GM23338 (cell line): Measurements from ENCODE around the gene JAK3. TPM values are rescaled to one million over a fixed set of nuclear protein-coding genes. Genes with fewer than 3 reads are reported as not detected.
A peak's percentile ranks its signal among the peaks of the same experiment; 100 is the strongest.

Source experiments
- ATAC-seq: fragments of 200-7000 bp; cut with Tn5 transposase; 3 replicates; pipeline ENCODE4 v1.9.1; 2020
- DNase-seq: peaks from one replicate; pipeline ENCODE4 v3.0.0-alpha.2; 2015; ENCODE audit warnings: low spot score
- H2AFZ ChIP-seq: fragments of 200-600 bp; sonication (generic); 2 replicates; pipeline ENCODE4 v1.8.0; 2016; ENCODE audit warnings: antibody characterized with exemption, mild to moderate bottlenecking, moderate library complexity
- H3F3A ChIP-seq: fragments of 200-600 bp; sonication (generic); replicated peaks from 2 replicates; pipeline ENCODE4 v1.8.0; 2017; ENCODE audit warnings: antibody characterized with exemption, mixed run types, low read depth
- H3K27ac ChIP-seq: fragments of 200-600 bp; sonication (generic); 2 replicates; pipeline ENCODE4 v1.6.1; 2016; ENCODE audit warnings: low read depth
- H3K27me3 ChIP-seq: fragments of 200-600 bp; sonication (generic); 2 replicates; pipeline ENCODE4 v1.8.0; 2016; ENCODE audit warnings: mild to moderate bottlenecking, mixed run types, moderate library complexity; ENCODE audit not compliant: insufficient read depth
- H3K36me3 ChIP-seq: fragments of 200-600 bp; sonication (generic); 2 replicates; pipeline ENCODE4 v1.8.0; 2016; ENCODE audit warnings: mild to moderate bottlenecking; ENCODE audit not compliant: insufficient read depth
- H3K4me1 ChIP-seq: fragments of 200-600 bp; sonication (generic); 2 replicates; pipeline ENCODE4 v1.8.0; 2016; ENCODE audit warnings: mild to moderate bottlenecking, moderate library complexity; ENCODE audit not compliant: insufficient read depth
- H3K4me2 ChIP-seq: fragments of 200-600 bp; sonication (generic); 2 replicates; pipeline ENCODE4 v1.7.1; 2017; ENCODE audit warnings: mixed run types
- H3K4me3 ChIP-seq: fragments of 200-600 bp; sonication (generic); 2 replicates; pipeline ENCODE4 v1.6.1; 2016; ENCODE audit warnings: mixed run types
- H3K79me2 ChIP-seq: fragments of 200-600 bp; sonication (generic); replicated peaks from 2 replicates; pipeline ENCODE4 v1.8.0; 2017; ENCODE audit warnings: mild to moderate bottlenecking; ENCODE audit not compliant: insufficient read depth
- H3K9me2 ChIP-seq: fragments of 200-600 bp; sonication (generic); 2 replicates; pipeline ENCODE4 v1.8.0; 2017; ENCODE audit not compliant: insufficient read depth
- H4K20me1 ChIP-seq: fragments of 200-600 bp; sonication (generic); replicated peaks from 2 replicates; pipeline ENCODE4 v1.8.0; 2017; ENCODE audit warnings: mild to moderate bottlenecking; ENCODE audit not compliant: insufficient read depth
- H3K27ac Mint-ChIP-seq: 2 replicates; pipeline ENCODE4 v1.8.0; 2020; ENCODE audit warnings: inconsistent platforms, mild to moderate bottlenecking, moderate library complexity, mixed read lengths
- H3K27me3 Mint-ChIP-seq: 3 replicates; pipeline ENCODE4 v1.8.0; 2022; ENCODE audit warnings: low read depth, mild to moderate bottlenecking, moderate library complexity, mixed read lengths, inconsistent platforms; ENCODE audit not compliant: insufficient read depth, poor library complexity
- H3K36me3 Mint-ChIP-seq: 3 replicates; pipeline ENCODE4 v1.8.0; 2021; ENCODE audit warnings: low read depth, mild to moderate bottlenecking, inconsistent platforms, moderate library complexity, mixed read lengths
- H3K4me1 Mint-ChIP-seq: 3 replicates; pipeline ENCODE4 v1.8.0; 2020; ENCODE audit warnings: mild to moderate bottlenecking, inconsistent platforms, mixed read lengths
- H3K4me3 Mint-ChIP-seq: 3 replicates; pipeline ENCODE4 v1.8.0; 2021; ENCODE audit warnings: moderate library complexity, mild to moderate bottlenecking, inconsistent platforms, mixed read lengths
- H3K9me3 Mint-ChIP-seq: 3 replicates; pipeline ENCODE4 v1.8.0; 2020; ENCODE audit warnings: moderate library complexity, mild to moderate bottlenecking, inconsistent platforms, mixed read lengths
- CREB1 ChIP-seq: fragments of 250-450 bp; sonication (Bioruptor Pico); IDR thresholded peaks from 2 replicates; pipeline ENCODE4 v1.5.0; 2020; ENCODE audit warnings: low read depth, mild to moderate bottlenecking, moderate library complexity
- ETS1 ChIP-seq: IDR thresholded peaks from 2 replicates; pipeline ENCODE4 v1.6.1; 2016; ENCODE audit warnings: antibody characterized with exemption
- EZH2 ChIP-seq: fragments of 200-600 bp; sonication (generic); IDR thresholded peaks from one replicate; pipeline ENCODE4 v1.8.0; 2017; ENCODE audit warnings: antibody characterized with exemption, mild to moderate bottlenecking, low read depth; ENCODE audit not compliant: unreplicated experiment
- JUNB ChIP-seq: IDR thresholded peaks from one replicate; pipeline ENCODE4 v1.6.1; 2016; ENCODE audit warnings: antibody characterized with exemption; ENCODE audit not compliant: unreplicated experiment
- POLR2AphosphoS5 ChIP-seq: IDR thresholded peaks from 2 replicates; pipeline ENCODE4 v1.6.1; 2016; ENCODE audit warnings: antibody characterized with exemption, low read depth
- STAT1 ChIP-seq: IDR thresholded peaks from one replicate; pipeline ENCODE4 v1.6.1; 2016; ENCODE audit warnings: antibody characterized with exemption; ENCODE audit not compliant: unreplicated experiment
- polyA plus RNA-seq: library from polyadenylated mRNA; unstranded; fragments of >200 nt; fragmentation: Nextera tagmentation; extraction: Ambion mirVana; gene quantifications from 2 replicates; pipeline ENCODE4 v1.2.1, GENCODE V29; 2016
- total RNA-seq: library from RNA; depleted of rRNA; stranded (reverse); fragments of >200 nt; shearing (Covaris generic); gene quantifications from 2 replicates; pipeline ENCODE4 v1.2.3, GENCODE V29; 2014
- TF ChIP-seq, protein P1 (sequence below): IDR thresholded peaks from one replicate; pipeline ENCODE4 v1.6.1; 2018; ENCODE audit warnings: antibody characterized with exemption; ENCODE audit not compliant: unreplicated experiment

Gene JAK3
- total and polyA plus RNA-seq, 2 experiments from 2014 or later: 2.9 to 5.4 TPM

GRCh38 chr19:17836530-17836929 is 11.3 kb downstream of the JAK3 start (continued):
- TF ChIP-seq ETS1 (no peak), CREB1 (no peak), JUNB (no peak)

DNA sequence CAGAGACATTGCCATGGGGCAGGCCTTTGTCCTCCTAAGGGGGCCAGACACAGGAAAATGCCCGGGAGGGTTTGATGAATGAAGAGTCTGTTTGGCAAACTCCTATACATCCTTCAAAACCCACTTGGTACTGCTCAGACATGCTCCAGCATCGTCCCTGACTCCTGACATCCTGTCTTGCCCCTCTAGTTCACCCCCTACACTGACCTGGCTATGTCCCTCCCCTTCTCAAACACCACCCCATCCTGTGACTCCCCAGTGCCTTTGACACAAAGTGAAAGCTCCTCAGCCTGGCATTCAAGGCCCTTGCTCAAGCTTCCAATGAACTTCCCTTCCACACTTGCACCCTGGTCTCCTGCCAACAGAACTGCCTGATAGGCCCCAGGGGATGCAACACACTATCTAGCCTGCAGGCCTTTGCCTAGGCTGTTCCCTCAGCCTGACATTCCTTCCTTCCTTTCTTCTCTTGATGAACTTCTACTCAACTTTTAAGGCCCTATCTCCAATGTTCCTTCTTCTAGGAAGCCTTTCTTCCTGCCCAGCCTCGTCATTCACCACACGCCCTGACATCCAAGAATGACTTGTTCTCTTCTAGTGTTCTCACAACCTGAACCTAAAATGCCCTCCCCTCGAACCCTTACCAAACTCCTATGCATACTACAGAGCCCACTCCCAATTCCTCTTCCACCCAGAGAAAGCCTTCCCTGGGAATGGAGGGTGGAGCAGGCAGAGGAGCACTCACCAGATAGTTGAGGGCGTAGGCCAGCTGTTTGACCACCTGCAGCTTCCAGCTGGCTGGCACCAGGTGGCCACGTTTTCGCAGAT is 12.4 kb downstream of the JAK3 start:
- H3K9me3 Mint-ChIP-seq: no peaks in the 10 kb centered on the region
- Histone ChIP-seq H3K9me2 (no peaks in the 10 kb centered on the region), H4K20me1 (no peaks in the 10 kb centered on the region), H3K4me1 (peaks cover 5% of the 10 kb centered on the region; the same call in 1 of the 2 replicates), H3K4me3 (no peak overlapping the region), H3K4me2 (no peak overlapping the region), H3K27ac (no peak overlapping the region), H3F3A (0 out of 2 replicates have a peak, but pooled peaks cover 5% of the 10 kb centered on the region), H3K36me3 (no peaks in the 10 kb centered on the region), H3K27me3 (0 out of 2 replicates have a peak, but pooled peaks cover 9% of the 10 kb centered on the region), H3K79me2 (no peaks in the 10 kb centered on the region), H2AFZ (no peak overlapping the region)
- no peaks in the 10 kb centered on the region; the same call in 2 of the 3 replicates for H3K36me3 Mint-ChIP-seq
- no peak for TF ChIP-seq STAT1
- TF ChIP-seq POLR2AphosphoS5: no peak
- no peak for TF ChIP-seq EZH2
- no peak for TF ChIP-seq JUNB
- peaks cover 21% of the 10 kb centered on the region for H3K27me3 Mint-ChIP-seq
- H3K4me1 Mint-ChIP-seq: peaks cover 15% of the 10 kb centered on the region
- no peak for DNase-seq
- H3K4me3 Mint-ChIP-seq: no peak overlapping the region; the same call in 2 of the 3 replicates
- no peak overlapping the region for H3K27ac Mint-ChIP-seq
- no peak for ATAC-seq

GRCh38 chr19:17834350-17835181 is 13.2 kb downstream of the JAK3 start:
- Histone ChIP-seq H3K27ac (no peak overlapping the region), H2AFZ (no peak overlapping the region), H3K4me2 (no peak overlapping the region), H3F3A (peaks cover 8% of the 10 kb centered on the region), H3K4me3 (no peak overlapping the region), H3K4me1 (peaks cover 8% of the 10 kb centered on the region; the same call in 1 of the 2 replicates), H3K36me3 (no peaks in the 10 kb centered on the region), H3K79me2 (no peaks in the 10 kb centered on the region), H4K20me1 (no peaks in the 10 kb centered on the region), H3K9me2 (no peaks in the 10 kb centered on the region), H3K27me3 (0 out of 2 replicates have a peak, but pooled peaks cover 6% of the 10 kb centered on the region)
- ATAC-seq (peak; percentile 2; the same call in 2 of the 3 replicates), DNase-seq (peak; percentile 74)
- H3K27me3 Mint-ChIP-seq: peaks cover 17% of the 10 kb centered on the region
- H3K4me3 Mint-ChIP-seq: no peak overlapping the region
- no peaks in the 10 kb centered on the region; the same call in 2 of the 3 replicates for H3K36me3 Mint-ChIP-seq
- H3K9me3 Mint-ChIP-seq: no peaks in the 10 kb centered on the region
- H3K27ac Mint-ChIP-seq: no peak overlapping the region
- peaks cover 16% of the 10 kb centered on the region for H3K4me1 Mint-ChIP-seq
- TF ChIP-seq ETS1 (no peak), JUNB (no peak), CREB1 (peak; percentile 22; the same call in 1 of the 2 replicates)
- TF ChIP-seq, protein P1, sequence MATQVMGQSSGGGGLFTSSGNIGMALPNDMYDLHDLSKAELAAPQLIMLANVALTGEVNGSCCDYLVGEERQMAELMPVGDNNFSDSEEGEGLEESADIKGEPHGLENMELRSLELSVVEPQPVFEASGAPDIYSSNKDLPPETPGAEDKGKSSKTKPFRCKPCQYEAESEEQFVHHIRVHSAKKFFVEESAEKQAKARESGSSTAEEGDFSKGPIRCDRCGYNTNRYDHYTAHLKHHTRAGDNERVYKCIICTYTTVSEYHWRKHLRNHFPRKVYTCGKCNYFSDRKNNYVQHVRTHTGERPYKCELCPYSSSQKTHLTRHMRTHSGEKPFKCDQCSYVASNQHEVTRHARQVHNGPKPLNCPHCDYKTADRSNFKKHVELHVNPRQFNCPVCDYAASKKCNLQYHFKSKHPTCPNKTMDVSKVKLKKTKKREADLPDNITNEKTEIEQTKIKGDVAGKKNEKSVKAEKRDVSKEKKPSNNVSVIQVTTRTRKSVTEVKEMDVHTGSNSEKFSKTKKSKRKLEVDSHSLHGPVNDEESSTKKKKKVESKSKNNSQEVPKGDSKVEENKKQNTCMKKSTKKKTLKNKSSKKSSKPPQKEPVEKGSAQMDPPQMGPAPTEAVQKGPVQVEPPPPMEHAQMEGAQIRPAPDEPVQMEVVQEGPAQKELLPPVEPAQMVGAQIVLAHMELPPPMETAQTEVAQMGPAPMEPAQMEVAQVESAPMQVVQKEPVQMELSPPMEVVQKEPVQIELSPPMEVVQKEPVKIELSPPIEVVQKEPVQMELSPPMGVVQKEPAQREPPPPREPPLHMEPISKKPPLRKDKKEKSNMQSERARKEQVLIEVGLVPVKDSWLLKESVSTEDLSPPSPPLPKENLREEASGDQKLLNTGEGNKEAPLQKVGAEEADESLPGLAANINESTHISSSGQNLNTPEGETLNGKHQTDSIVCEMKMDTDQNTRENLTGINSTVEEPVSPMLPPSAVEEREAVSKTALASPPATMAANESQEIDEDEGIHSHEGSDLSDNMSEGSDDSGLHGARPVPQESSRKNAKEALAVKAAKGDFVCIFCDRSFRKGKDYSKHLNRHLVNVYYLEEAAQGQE: no peak
